Fibroblast of lung (primary cell): ENCODE data around the gene ATG4B. TPM values are rescaled to one million over a fixed set of nuclear protein-coding genes. Genes with fewer than 3 reads are reported as not detected.

Source experiments
- DNase-seq, 2 donors: peaks; one replicate each; pipeline versions ENCODE4 v3.0.0 to v3.0.0-alpha.2; 2010; ENCODE audit warnings: low read depth in 2 of 2
- H2AFZ ChIP-seq: 2 replicates; pipeline ENCODE4 v1.5.1; 2012; ENCODE audit warnings: low read length, control low read depth, inconsistent platforms
- H3K27ac ChIP-seq: 2 replicates; pipeline ENCODE4 v1.5.1; 2011; ENCODE audit warnings: low read length, control low read depth; ENCODE audit not compliant: insufficient read depth
- H3K27me3 ChIP-seq: 2 replicates; pipeline ENCODE4 v1.5.1; 2011; ENCODE audit warnings: mild to moderate bottlenecking, low read length; ENCODE audit not compliant: control insufficient read depth, insufficient read depth
- H3K36me3 ChIP-seq: 2 replicates; pipeline ENCODE4 v1.5.1; 2011; ENCODE audit warnings: low read length; ENCODE audit not compliant: control insufficient read depth, insufficient read depth
- H3K4me1 ChIP-seq: 2 replicates; pipeline ENCODE4 v1.5.1; 2011; ENCODE audit warnings: low read length; ENCODE audit not compliant: control insufficient read depth, insufficient read depth; ENCODE audit errors: extremely low read depth
- H3K4me2 ChIP-seq: 2 replicates; pipeline ENCODE4 v1.5.1; 2011; ENCODE audit warnings: low read length, control low read depth; ENCODE audit not compliant: insufficient read depth; ENCODE audit errors: extremely low read depth
- H3K4me3 ChIP-seq, 4 experiments: fragments of 200-600 bp in 1 of 4; sonication (generic) in 1 of 4; replicated peaks in 1 of 4; 2 replicates each; pipeline ENCODE4 v1.5.1; 2011 to 2016; ENCODE audit warnings: low read length in 4 of 4, low read depth in 3 of 4, mild to moderate bottlenecking in 3 of 4, control low read depth in 2 of 4, inconsistent platforms in 1 of 4, mixed read lengths in 1 of 4; ENCODE audit not compliant: insufficient read depth in 1 of 4; ENCODE audit errors: control extremely low read depth in 1 of 4
- H3K79me2 ChIP-seq: 2 replicates; pipeline ENCODE4 v1.5.1; 2012; ENCODE audit warnings: mild to moderate bottlenecking, low read length, inconsistent platforms; ENCODE audit not compliant: control insufficient read depth, insufficient read depth
- H3K9ac ChIP-seq: 2 replicates; pipeline ENCODE4 v1.5.1; 2011; ENCODE audit warnings: mild to moderate bottlenecking, low read length, control low read depth; ENCODE audit not compliant: insufficient read depth
- H3K9me3 ChIP-seq: 2 replicates; pipeline ENCODE4 v1.5.1; 2012; ENCODE audit warnings: low read depth, low read length; ENCODE audit not compliant: control insufficient read depth, insufficient read depth
- H4K20me1 ChIP-seq: 2 replicates; pipeline ENCODE4 v1.5.1; 2011; ENCODE audit warnings: low read length; ENCODE audit not compliant: control insufficient read depth, insufficient read depth; ENCODE audit errors: extremely low read depth
- CTCF ChIP-seq, 2 donors: IDR thresholded peaks in 1 of 2; conservative IDR thresholded peaks in 1 of 2; 1 replicate in 1 of 2; 2 replicates in 1 of 2; pipeline ENCODE4 v1.5.1; 2011 to 2012; ENCODE audit warnings: low read length in 2 of 2, control low read depth in 1 of 2, inconsistent platforms in 1 of 2, low read depth in 1 of 2, mild to moderate bottlenecking in 1 of 2
- EZH2 ChIP-seq: IDR thresholded peaks from 2 replicates; pipeline ENCODE4 v1.5.1; 2012; ENCODE audit warnings: low read length, control low read depth, mild to moderate bottlenecking; ENCODE audit errors: missing control alignments
- polyA plus RNA-seq, 2 donors: library from polyadenylated mRNA; depleted of rRNA in 1 of 2; stranded (reverse) in 1 of 2; unstranded in 1 of 2; fragments of >200 nt; gene quantifications; 2 replicates each; pipeline ENCODE4 v1.2.1, GENCODE V29; 2011 to 2012; ENCODE audit warnings: missing spikeins in 1 of 2
- total RNA-seq: library from RNA; depleted of rRNA; stranded (reverse); fragments of >200 nt; gene quantifications from 2 replicates; pipeline ENCODE4 v1.2.1, GENCODE V29; 2014

The ATG4B gene
- total and polyA plus RNA-seq, 2 donors (not counting 1 experiment from before 2014, with no cell fraction given): 45.1 to 76.2 TPM

GRCh38 chr2:241620419-241620769 is 17.1 kb upstream of the ATG4B start:
- no peaks in the 10 kb centered on the region for H3K27me3 ChIP-seq
- H3K79me2 ChIP-seq: peaks cover 46% of the 10 kb centered on the region
- H3K4me1 ChIP-seq: peaks cover 2% of the 10 kb centered on the region
- peak; percentile 43 for DNase-seq
- TF ChIP-seq CTCF (conservative IDR thresholded peaks at IDR 0.05 in 1 of 2, IDR thresholded peaks at IDR 0.05 in 1 of 2; ENCODE audit: low read depth in 1 of 2, low read length in 2 of 2) (no peak), EZH2 (no peak)
- no peak overlapping the region for H2AFZ ChIP-seq
- peaks cover 4% of the 10 kb centered on the region for H3K36me3 ChIP-seq
- no peaks in the 10 kb centered on the region for H3K9me3 ChIP-seq
- no peaks in the 10 kb centered on the region for H4K20me1 ChIP-seq
- no peak overlapping the region for H3K4me3 ChIP-seq
- H3K9ac ChIP-seq: no peak overlapping the region
- no peak overlapping the region for H3K27ac ChIP-seq
- H3K4me2 ChIP-seq: no peak overlapping the region

- H2AFZ ChIP-seq: no peak overlapping the region
- no peaks in the 10 kb centered on the region for H3K9me3 ChIP-seq
- no peak for DNase-seq
- H3K27ac ChIP-seq: no peak overlapping the region
- H3K4me1 ChIP-seq: peaks cover 7% of the 10 kb centered on the region
- H4K20me1 ChIP-seq: no peaks in the 10 kb centered on the region
- H3K9ac ChIP-seq: no peak overlapping the region
- H3K4me2 ChIP-seq: no peak overlapping the region
- peaks cover 6% of the 10 kb centered on the region for H3K36me3 ChIP-seq
- no peak for TF ChIP-seq CTCF (conservative IDR thresholded peaks at IDR 0.05 in 1 of 2, IDR thresholded peaks at IDR 0.05 in 1 of 2; ENCODE audit: low read depth in 1 of 2, low read length in 2 of 2)
- no peak for TF ChIP-seq EZH2
- H3K79me2 ChIP-seq: peaks cover 42% of the 10 kb centered on the region
- H3K4me3 ChIP-seq: no peak overlapping the region
- H3K27me3 ChIP-seq: no peaks in the 10 kb centered on the region
Observed at GRCh38 chr2:241627675-241628074, 9.8 kb upstream of the ATG4B start.

GRCh38 chr2:241629762-241630435 is 7.6 kb upstream of the ATG4B start:
- Histone ChIP-seq H3K27me3 (no peaks in the 10 kb centered on the region), H3K4me2 (peak overlapping the region; percentile 48), H4K20me1 (no peaks in the 10 kb centered on the region), H3K9me3 (no peaks in the 10 kb centered on the region), H3K4me1 (peaks cover 7% of the 10 kb centered on the region), H3K79me2 (peaks cover 49% of the 10 kb centered on the region), H2AFZ (no peak overlapping the region), H3K9ac (no peak overlapping the region), H3K27ac (peak overlapping the region; percentile 43), H3K4me3 (peak overlapping the region in 2 of 4 experiments; percentile 3 to 17), H3K36me3 (peaks cover 14% of the 10 kb centered on the region)
- peak; percentile 80 to 83 for DNase-seq
- no peak for TF ChIP-seq EZH2
